Hematopoietic multipotent progenitor cell (in vitro differentiated cells): ENCODE measurements around the gene CABP4. TPM values are rescaled to one million over a fixed set of nuclear protein-coding genes. Genes with fewer than 3 reads are reported as not detected.

Experiments used
- DNase-seq, 3 donors: peaks; one replicate each; pipeline ENCODE4 v3.0.0-alpha.2; 2011 to 2015; ENCODE audit warnings: low read depth in 2 of 3, low spot score in 2 of 3
- total RNA-seq: library from RNA; depleted of rRNA; stranded (reverse); fragments of >200 nt; gene quantifications from one replicate; pipeline ENCODE4 v1.2.3, GENCODE V29; 2012

Gene CABP4
- total RNA-seq, 1 donor, result 1.6 TPM

DNA sequence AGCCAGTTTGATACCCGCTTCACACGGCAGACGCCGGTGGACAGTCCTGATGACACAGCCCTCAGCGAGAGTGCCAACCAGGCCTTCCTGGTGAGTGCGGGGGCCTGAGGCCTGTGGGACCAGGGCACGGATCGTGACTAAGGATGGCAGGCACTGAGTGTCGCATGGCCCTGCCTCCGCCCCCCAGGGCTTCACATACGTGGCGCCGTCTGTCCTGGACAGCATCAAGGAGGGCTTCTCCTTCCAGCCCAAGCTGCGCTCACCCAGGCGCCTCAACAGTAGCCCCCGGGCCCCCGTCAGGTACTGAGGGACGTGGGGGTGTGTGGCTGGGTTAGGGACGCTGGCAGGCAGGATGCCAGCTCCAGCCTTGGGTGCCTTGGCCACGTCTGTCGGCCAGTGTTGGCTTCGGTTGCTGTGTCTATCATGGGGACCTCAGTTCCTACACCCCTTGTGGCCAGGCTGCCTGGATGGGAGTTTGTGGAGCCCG lies 20.7 kb upstream of the CABP4 start:
- DNase-seq, result no peak

DNA sequence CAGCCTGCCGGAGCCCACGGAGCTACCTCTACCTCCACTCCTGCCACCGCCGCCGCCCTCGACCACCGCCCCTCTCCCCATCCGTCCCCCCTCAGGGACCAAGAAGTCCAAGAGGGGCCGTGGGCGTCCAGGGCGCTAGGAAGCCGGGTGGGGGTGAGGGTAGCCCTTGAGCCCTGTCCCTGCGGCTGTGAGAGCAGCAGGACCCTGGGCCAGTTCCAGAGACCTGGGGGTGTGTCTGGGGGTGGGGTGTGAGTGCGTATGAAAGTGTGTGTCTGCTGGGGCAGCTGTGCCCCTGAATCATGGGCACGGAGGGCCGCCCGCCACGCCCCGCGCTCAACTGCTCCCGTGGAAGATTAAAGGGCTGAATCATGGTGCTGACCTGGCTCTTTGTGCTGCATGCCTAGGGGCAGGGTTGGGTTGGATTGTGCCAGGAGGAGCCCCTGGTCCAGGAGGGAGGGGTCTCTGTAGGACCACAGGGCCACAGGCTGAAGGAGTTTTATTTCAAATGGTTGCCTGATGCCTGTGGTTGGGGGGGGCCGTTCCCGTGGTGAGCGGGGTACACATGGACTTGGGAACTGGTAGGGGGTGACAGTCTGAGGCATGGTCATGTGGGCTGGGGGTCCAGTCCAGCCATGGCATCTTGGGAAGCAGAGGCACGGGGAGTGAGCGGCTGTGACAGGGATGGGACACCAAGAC lies 20.0 kb upstream of the CABP4 start:
- DNase-seq, result no peak

DNA sequence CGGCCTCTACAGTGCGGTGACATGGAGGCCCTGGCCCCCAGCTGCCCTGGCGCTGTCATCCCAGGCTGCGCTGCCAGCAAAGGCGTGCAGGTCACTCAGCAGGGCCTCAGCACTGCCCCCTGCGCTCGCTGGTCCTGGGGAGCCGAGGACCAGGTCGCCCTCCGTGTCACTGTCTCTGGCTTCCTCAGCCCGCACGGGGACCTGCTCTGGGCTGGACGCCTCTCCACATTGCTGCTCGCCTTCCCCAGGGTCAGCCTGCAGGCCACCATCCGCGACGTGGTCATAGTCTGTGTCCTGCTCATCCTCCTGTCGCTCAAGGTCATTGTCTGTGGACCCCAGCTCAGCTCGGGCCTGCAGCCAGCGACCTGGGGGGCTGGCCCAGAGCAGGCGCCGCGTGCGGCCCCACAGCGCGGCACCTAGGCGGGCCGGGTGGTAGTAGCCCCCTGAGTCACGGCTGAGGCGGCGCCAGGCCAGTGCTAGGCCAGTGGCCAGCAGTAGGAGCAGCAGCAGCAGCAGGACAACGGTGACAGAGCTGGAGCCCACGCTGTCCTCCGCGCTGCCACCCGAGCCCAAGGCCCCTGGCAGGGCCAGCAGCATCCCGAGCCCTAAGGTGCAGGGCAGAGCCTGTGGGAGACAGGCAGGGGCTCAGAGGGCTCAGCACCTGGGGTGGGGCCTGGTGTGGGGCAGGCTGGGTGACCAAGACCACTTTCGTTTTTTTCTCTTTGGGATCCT lies 19.3 kb upstream of the CABP4 start:
- no peak for DNase-seq

DNA sequence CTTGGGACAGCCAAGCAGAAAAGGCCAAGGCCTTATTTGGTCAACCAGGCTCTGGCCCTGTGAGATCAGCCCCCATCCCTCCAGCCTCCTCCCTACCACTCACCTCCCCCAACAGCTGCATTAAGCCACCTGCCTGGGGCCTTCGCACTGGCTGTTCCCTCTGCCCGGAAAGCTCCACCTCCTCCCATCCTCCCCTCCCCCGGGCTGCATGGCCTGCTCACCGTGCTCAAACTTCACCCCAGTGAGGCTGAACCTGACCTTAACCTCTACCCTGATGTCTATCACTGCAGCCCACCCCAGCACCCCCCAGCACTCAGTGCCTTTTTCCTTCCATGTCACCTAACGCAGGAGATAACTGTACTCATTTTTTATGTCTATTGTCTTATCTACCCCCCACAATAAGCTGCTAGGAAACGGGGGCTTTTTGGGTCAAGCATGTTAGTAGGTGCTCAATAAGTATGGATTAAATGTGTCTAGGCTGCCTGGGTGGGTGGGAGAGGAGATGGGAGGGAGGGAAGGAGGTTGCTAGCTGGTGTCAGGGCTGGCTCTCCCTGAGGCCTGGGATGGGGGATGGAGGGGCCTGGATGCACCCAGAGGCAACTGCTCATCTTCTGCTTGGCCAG lies 18.6 kb upstream of the CABP4 start:
- DNase-seq, result peak in 1 of 3 donors; percentile 33

DNA sequence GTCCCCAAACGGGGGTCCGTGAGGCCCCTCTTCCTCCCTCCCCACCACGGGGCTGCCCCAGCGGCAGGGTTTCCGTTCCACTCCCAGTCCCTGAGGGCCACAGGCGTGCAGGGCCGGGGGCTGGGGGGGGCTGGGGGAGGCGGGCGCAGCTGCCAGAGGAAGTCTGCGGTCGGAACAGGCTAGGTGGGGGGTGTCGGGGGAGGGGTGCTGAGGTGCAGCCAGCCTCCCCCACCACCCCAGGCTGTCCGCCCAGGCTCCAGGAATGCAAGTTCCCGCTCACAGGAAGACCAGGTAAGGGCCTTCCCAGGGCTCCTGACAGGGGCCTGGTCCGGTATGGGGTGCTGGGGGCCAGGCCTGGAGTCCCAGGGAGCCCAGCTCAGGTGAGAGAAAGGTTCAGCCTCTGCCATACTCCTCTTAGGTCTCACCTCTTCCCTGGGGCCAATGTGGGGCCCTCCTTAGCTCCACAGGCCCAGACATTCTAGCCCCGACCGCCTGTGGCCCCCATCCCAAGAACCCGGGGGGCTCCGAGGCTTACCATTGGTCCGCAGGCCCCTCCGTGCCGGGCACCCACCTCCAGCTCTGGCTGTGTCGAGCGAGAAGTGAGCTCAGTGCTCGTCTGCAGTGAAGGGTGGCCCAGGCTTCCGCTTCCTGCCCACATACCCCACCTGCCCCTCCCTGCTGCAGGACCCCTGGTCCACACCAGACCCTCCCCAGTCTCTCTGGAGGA lies 17.9 kb upstream of the CABP4 start, which contains the start of gene PTPRCAP:
TSS of gene PTPRCAP (minus strand) at position 601 of the 727 bp plus-strand sequence. CDS start at position 538, 63 bp downstream.
- DNase-seq, result peak in 1 of 3 donors; percentile 62

DNA sequence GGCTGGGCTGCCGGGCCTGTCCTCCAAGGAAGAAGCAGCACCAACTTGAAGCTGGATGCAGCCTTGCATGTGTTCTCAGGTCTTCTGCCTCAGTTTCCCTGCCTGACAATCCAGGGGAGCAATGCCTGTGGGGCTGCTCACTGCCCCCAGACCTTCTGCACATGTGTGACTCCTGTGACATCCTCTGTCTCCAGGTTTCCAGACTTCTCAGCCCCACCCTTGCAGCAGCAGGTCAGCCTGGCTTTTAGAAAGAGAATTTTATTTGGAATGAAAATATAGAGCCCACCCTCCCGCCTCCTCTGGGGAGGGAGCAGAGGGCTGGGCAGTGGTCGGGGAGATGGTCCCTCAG lies 17.4 kb upstream of the CABP4 start:
- DNase-seq, result no peak

DNA sequence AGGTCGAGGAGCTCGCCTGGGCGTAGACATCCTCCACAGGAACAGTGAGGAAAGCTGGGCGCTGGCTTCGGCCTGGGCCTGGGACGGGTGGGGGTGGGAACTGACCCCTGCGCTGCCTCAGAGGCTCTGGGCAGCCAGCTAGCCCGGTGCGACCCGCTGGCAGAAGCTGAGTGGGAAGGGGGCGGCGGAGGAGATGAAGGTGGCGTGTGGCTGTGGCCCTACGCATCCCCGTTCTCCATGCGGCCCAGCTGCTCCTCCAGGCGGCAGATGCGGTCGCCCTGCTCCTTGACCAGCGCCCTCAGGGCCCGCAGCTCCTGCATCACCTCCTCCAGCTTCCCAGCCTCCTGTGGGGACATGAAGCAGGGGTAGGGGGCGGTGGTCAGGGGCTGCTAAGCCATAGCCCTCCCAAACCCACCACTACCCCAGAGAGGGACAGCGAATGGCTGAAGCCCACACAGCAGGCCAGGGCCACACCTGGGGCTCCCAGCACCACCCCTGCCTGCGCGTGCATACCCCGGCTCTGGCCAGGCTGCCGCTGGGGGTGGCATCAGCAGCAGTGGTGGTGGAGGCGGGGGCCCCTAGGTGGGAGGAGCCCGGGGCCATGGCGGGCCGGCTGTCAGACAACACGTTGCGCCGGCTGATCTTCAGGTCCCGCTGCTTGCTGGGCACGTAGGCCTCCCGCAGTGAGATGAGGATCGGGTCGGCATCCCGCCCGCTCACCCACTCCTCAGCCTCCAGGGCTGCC lies 16.8 kb upstream of the CABP4 start:
- no peak for DNase-seq

DNA sequence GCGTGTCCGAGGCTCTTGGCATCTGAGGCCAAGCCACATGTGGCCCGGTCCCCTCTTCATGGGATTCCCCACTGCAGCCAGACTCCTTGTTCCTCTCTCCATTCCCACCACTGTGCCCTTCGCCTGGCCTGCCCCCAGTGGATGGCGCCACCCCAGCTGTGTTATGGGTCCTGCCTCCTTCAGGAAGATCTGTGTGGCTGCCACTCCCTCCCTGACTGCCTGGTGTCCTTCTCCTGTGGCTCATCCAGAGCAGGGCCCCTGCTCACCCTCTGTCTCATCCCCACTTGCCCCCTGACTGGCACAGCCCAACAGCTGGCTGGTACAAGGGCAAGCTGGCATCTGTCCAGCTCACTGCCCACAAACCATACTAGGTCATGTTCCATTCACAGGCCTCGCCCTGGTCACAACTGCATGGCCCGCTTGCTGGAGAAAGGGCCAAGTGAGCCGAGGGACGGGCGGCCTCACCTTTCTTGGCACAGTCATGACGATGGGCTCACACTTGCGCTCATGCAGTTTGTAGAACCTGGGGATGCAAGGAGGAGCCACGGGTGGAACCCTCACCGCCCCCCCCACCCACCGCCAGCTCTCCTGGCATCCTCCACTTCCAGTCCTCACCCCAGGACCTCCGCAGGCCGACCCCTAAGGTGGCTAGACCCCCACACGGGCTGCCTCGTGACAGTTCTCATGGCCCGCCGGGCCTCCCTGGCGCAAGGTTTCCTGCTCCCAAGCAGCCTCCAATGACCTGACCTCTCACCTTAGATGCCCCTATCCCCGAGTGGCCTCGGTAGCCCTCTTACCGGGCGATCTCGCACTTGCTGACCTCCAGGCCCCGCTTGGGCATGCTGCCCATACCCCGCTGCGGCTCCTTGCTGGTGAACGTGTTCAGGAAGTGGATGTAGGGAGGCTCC lies 15.6 kb upstream of the CABP4 start:
- peak in 1 of 3 donors; percentile 40 for DNase-seq

DNA sequence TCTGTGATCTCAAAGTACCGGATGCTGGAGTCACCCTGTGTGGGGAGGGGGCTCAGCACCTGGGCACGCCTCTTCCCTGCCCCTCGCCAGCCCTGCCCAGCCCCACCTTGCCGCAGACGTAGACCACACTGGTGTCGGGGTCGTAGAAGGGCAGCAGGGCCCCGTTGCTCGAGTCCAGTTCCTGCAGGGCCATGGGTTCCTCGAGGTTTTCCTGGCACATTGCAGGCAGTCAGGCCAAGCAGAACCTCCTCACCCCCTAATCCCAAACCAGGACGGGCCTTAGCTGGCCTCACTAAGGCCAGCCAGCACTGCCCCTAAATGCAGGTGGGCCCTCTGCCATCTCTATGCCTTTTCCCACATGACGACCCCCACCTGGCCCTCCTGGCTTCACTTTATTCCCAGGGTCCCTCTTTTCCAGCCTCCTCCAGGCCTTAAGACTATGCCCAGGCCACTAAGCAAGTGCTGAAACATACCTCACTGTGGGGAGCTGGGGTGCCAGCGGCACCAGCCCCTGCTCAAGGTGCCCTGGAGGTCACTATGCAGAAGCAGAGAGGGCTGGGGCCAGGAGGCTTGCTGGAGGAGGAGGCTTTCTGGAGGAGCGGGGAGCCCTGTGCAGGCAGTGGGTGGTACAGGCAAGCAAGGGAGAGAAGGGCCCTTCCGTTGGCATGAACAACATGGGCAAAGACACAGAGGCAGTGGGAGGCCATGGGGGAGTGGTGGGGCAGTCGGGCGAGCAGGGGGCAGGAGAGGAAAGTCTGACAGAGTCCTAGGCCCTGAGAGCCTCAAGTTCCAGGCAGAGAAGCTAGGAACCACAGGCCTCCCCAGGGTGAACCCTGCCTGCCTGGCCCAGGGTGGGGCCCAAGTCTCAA lies 14.7 kb upstream of the CABP4 start:
- DNase-seq, result no peak

DNA sequence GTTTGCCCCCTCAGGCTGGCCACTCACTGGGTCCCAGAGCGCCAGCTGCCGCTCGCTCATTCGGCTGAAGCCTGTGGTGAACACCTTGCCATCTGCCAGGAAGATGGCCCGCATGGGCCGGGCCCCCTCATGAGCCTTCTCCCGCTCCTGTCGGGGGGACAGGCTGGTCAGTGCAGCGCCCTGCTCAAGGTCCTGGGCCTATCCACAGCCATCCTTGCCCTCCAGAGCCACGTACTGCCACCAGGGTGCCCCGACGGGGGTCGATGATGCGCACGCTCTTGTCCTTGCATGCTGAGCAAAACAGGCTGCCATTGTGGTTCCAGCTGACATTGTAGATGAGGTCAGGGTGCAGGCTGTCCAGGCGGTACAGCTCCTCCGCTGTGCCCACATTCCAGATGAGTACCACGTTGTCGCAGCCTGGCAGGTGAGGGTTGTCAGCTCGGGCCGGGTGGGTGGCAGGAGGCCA lies 14.0 kb upstream of the CABP4 start:
- no peak for DNase-seq

DNA sequence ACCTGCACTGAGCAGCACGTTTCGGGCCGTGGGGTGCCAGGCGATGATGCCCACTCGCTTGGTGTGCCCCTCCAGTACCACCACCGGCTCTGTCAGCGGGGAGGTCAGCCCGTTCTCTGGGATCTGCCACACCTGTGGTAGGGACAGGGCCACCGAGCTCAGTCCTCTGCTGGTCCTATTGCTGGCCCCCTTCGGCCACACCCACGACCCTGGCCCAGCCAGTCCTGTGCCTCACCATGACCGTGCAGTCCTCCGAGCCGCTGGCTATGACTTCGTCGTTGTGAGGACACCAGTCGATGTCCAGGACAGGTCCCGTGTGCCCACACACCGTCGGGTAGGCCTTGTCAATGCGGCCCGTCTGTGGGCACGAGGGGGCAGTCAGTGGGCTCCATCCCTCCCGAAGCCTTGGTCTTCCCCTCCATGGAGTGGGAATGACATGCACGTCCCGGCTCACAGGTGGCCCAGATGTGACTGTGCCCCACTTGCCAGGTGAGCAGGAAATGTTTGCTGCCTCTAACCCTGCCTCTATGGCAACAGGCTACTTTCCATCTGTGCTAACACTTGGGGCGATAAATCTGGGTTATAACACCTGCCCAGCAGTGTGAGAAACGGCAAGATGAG lies 13.3 kb upstream of the CABP4 start:
- DNase-seq, result no peak

DNA sequence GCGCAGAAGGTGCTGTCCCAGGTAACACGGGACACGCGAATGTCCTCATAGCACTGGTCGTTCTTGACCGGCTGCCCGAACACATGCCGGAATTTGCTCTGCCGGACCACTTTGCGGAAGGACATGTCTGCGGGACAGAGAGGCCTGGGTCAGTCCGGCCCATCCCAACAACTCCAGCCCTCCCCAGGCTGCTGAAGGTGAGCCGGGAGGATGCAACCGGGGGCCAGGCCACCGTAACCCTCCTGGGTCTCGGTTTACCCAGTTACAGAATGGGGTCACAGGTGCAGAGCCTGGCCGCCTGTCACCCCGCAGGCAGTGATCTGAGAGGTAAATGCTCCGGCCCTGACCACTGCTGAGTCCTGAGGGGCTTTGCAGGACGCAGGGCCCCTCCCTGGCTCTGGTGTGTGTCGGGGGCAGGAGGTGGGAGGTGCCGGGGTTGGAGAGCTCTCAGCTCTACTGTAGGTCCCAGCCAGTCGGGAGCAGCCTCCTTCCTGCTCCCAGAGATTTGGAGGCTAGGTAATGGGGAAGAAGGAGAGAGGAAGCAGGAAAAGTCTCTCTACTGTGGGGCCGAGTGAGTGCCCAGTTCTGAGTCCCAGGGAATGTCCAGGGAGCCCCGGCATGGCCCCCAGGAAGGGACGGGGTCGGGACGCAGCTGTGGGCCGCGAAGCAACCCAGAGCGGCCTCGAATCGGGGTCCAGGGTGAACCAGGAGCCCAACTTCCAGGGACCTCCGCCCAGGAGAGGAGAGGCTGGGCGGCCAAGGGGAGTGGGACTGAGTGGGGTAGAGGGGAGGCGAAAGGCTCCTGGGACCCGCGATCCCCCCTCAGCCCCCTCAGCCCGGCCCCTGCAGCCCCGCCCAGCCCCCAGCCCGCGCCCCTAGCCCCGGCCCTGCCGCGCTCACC lies 12.4 kb upstream of the CABP4 start:
- no peak for DNase-seq

DNA sequence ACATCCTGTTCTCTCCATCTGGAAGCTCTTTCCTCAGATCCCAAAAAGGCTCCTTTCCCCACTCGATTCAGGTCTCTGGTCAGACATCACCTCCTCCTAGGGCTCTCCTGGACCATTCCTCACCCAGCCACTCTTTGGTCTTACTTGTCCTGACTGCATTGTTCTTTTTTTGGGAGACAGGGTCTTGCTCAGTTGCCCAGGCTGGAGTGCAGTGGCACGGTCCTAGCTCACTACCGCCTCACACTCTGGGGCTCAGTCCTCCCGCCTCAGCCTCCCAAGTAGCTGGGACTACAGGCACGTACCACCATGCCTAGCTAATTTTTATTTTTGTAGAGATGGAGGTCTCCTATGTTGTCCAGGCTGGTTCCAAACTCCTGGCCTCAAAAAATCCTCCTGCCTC lies 9.6 kb upstream of the CABP4 start:
- no peak for DNase-seq

DNA sequence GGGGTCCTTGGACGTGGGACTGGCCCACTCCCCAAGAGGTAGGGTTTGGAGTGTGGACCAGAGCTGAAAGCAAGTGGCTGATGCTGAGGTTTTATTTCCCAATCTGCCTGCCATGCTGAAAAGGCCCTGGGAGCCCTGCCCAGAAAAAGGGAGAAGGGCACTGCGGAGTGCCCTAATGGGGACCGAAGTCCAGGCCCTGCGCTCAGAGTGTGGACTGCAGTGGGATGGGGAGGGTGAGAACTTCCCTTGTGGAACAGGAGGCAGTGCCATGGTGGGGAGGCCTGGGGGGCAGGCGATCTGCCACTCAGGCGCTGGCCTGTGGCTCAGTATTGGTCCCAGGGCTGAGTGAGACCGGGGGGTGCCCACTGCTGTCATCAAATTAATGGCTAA lies 6.9 kb upstream of the CABP4 start:
- DNase-seq, result no peak

DNA sequence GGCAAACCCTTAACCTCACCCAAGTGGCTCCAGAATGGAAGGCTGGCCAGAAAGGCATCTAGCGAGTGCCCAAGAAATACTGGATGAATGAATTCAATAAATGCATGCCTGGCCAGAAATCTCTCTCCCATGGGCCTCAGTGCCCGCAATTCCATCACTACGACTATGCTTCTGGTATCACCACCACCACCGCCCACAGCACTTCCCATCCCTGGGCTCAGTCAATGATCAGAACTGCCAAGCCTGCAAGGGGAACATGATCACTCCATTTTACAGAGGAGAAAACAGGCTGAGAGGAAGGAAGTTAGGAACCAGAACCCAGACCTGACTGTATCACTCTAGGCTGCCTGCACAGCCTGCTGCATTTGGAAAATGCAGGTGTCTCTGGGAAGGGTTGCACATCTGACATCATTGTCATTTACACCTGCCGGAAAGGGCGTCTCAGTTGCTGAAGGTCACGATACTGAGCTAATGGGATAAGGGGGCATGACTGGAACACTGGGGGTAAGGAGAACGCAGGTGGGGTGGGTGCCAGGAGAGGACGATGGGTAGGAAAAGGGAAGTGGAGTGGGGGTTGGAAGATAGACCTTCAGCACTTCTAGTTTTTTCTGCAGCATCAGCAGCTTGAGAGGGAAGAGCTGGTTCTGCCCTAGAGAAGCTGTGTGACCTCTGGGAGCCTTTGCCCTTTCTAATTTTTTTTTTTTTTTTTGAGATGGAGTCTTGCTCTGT lies 5.9 kb upstream of the CABP4 start:
- no peak for DNase-seq
